Right lobe of liver (tissue), 6 donors: ENCODE data around the gene ODR4. TPM values are rescaled to one million over a fixed set of nuclear protein-coding genes. Genes with fewer than 3 reads are reported as not detected.

Source experiments
- ATAC-seq, 4 donors: fragments of 200-7000 bp; cut with Tn5 transposase; one replicate each; pipeline ENCODE4 v1.9.1; 2020; ENCODE audit warnings: mild to moderate bottlenecking in 4 of 4, moderate library complexity in 4 of 4
- DNase-seq, 3 donors: peaks; one replicate each; pipeline ENCODE4 v3.0.0-alpha.2; 2020
- H3K27ac ChIP-seq, 3 donors: fragments of 200-600 bp; one replicate each; pipeline ENCODE4 v1.8.0; 2022
- H3K27me3 ChIP-seq, 2 donors: fragments of 200-600 bp; one replicate each; pipeline ENCODE4 v1.8.0; 2022
- H3K36me3 ChIP-seq, 4 donors: fragments of 200-600 bp; sonication (generic) in 1 of 4; one replicate each; pipeline versions ENCODE4 v1.5.1 to v1.8.0; 2017 to 2022; ENCODE audit warnings: control low read depth in 1 of 4
- H3K4me1 ChIP-seq, 4 donors: fragments of 200-600 bp; sonication (generic) in 1 of 4; one replicate each; pipeline versions ENCODE4 v1.5.1 to v1.8.0; 2017 to 2022; ENCODE audit warnings: control low read depth in 1 of 4
- H3K4me3 ChIP-seq, 3 donors: fragments of 200-600 bp; one replicate each; pipeline ENCODE4 v1.8.0; 2022
- H3K9me3 ChIP-seq, 4 donors: fragments of 200-600 bp; sonication (generic) in 1 of 4; one replicate each; pipeline versions ENCODE4 v1.5.1 to v1.8.0; 2017 to 2022; ENCODE audit warnings: control low read depth in 1 of 4
- CTCF ChIP-seq, 4 donors: fragments of 200-600 bp in 3 of 4; fragments of 450-650 bp in 1 of 4; IDR thresholded peaks; one replicate each; pipeline versions ENCODE4 v1.5.1 to v1.8.0; 2016 to 2022; ENCODE audit warnings: antibody characterized with exemption in 4 of 4, mild to moderate bottlenecking in 2 of 4
- POLR2A ChIP-seq: fragments of 450-650 bp; IDR thresholded peaks from one replicate; pipeline ENCODE4 v1.6.1; 2017; ENCODE audit warnings: antibody characterized with exemption, mild to moderate bottlenecking
- WGBS: methylation state at CpG from one replicate; pipeline ENCODE4 v1.1.6; 2018; ENCODE audit warnings: low coverage, low lambda C conversion rate; ENCODE audit not compliant: insufficient coverage; ENCODE audit errors: missing lambda C conversion rate; 5-methylcytosine and 5-hydroxymethylcytosine counted together
- intact Hi-C, 2 donors: fragments of 100-400 bp; cut with DNase I; formaldehyde crosslinking; loops; one replicate each; pipeline versions ENCODE4 v1.11.2 to v1.14.1; 2022
- total RNA-seq, 6 experiments: library from RNA; depleted of rRNA in 2 of 6; stranded (reverse); fragments of >200 nt in 2 of 6; fragmentation: NEBNext Ultra II Directional in 3 of 6; extraction: Animal tissue kit (Norgen Biotek cat#: 25700) in 3 of 6; gene quantifications; one replicate each; pipeline versions ENCODE4 v1.1.0 to v1.2.4, GENCODE V29; 2016 to 2023
- donor health status: DM: no; HTN: yes; CAD: no.
- donor health status: DM: no; HTN: no; CAD: no.
- donor health status: DM: no; HTN: no; CAD: no.
- donor health status: DM: no; HTN: yes; CAD: no.
- donor health status: DM: no; HTN: yes; CAD: no.

ODR4 gene
- total RNA-seq, 6 experiments from 2014 or later: 13.0 to 16.7 (median 14.7) TPM

GRCh38 chr1:186429017-186429416 lies 53.4 kb downstream of the ODR4 start:
- H3K4me3 ChIP-seq: no peak overlapping the region
- H3K9me3 ChIP-seq: no peaks in the 10 kb centered on the region
- H3K36me3 ChIP-seq: no peaks in the 10 kb centered on the region
- H3K27ac ChIP-seq: no peak overlapping the region
- ATAC-seq (no peak), DNase-seq (no peak)
- WGBS: 89% methylated on average over 3 of the region's 3 CpGs
- no peak for TF ChIP-seq POLR2A
- no peak for TF ChIP-seq CTCF (IDR thresholded peaks at IDR 0.05)
- no peaks in the 10 kb centered on the region for H3K27me3 ChIP-seq
- H3K4me1 ChIP-seq: no peaks in the 10 kb centered on the region
- intact Hi-C loops: no loop called here

- H3K4me3 ChIP-seq: no peak overlapping the region
- no peaks in the 10 kb centered on the region for H3K9me3 ChIP-seq
- no peaks in the 10 kb centered on the region for H3K36me3 ChIP-seq
- no peaks in the 10 kb centered on the region for H3K4me1 ChIP-seq
- WGBS: 79% methylated on average over 1 of the region's 1 CpG
- no peaks in the 10 kb centered on the region for H3K27me3 ChIP-seq
- ATAC-seq (no peak), DNase-seq (no peak)
- H3K27ac ChIP-seq: no peak overlapping the region
- intact Hi-C loops: no loop called here
- TF ChIP-seq CTCF (IDR thresholded peaks at IDR 0.05) (no peak), POLR2A (no peak)
Measured at GRCh38 chr1:186435336-186435735, 59.7 kb downstream of the ODR4 start.

GRCh38 chr1:186438567-186438966 lies 62.9 kb downstream of the ODR4 start:
- no peaks in the 10 kb centered on the region for H3K27me3 ChIP-seq
- intact Hi-C loops: no loop called here
- no peak for TF ChIP-seq POLR2A
- TF ChIP-seq CTCF (IDR thresholded peaks at IDR 0.05): no peak
- 80% methylated on average over 4 of the region's 5 CpGs for WGBS
- H3K4me3 ChIP-seq: no peak overlapping the region
- no peaks in the 10 kb centered on the region for H3K4me1 ChIP-seq
- H3K36me3 ChIP-seq: no peaks in the 10 kb centered on the region
- H3K27ac ChIP-seq: no peak overlapping the region
- no peaks in the 10 kb centered on the region for H3K9me3 ChIP-seq
- ATAC-seq (no peak), DNase-seq (no peak)

GRCh38 chr1:186440584-186440983 lies 64.9 kb downstream of the ODR4 start:
- ATAC-seq: no peak

More at GRCh38 chr1:186440584-186440983, 64.9 kb downstream of the ODR4 start:
- DNase-seq: no peak
- TF ChIP-seq POLR2A (no peak), CTCF (IDR thresholded peaks at IDR 0.05) (no peak)
- intact Hi-C loops: no loop called here
- H3K27me3 ChIP-seq: no peaks in the 10 kb centered on the region
- no peaks in the 10 kb centered on the region for H3K9me3 ChIP-seq
- WGBS: 55% methylated on average over 3 of the region's 3 CpGs
- H3K36me3 ChIP-seq: no peaks in the 10 kb centered on the region
- no peak overlapping the region for H3K27ac ChIP-seq
- H3K4me3 ChIP-seq: no peak overlapping the region
- no peaks in the 10 kb centered on the region for H3K4me1 ChIP-seq
